ENCODE results near the gene PKP1.

PKP1 gene

GRCh38 chr1:201354901-201355295 lies 71.6 kb downstream of the PKP1 start:
- DNase-seq = no peak

- DNase-seq = no peak
These were observed 72.2 kb downstream of the PKP1 start for GRCh38 chr1:201355471-201355870.

GRCh38 chr1:201356236-201356635 lies 72.9 kb downstream of the PKP1 start:
- no peak for DNase-seq

- no peak for DNase-seq
These were observed 73.4 kb downstream of the PKP1 start for GRCh38 chr1:201356701-201357100.

- DNase-seq = no peak
These were observed 73.9 kb downstream of the PKP1 start for GRCh38 chr1:201357211-201357610.

- DNase-seq = no peak
These were observed 74.5 kb downstream of the PKP1 start for GRCh38 chr1:201357636-201358348.

GRCh38 chr1:201358596-201358995 lies 75.3 kb downstream of the PKP1 start:
- DNase-seq = no peak

- DNase-seq = no peak
These were observed 75.9 kb downstream of the PKP1 start for GRCh38 chr1:201359031-201359872.

GRCh38 chr1:201359873-201360210 lies 76.5 kb downstream of the PKP1 start:
- no peak for DNase-seq

GRCh38 chr1:201360486-201360885 lies 77.2 kb downstream of the PKP1 start:
- DNase-seq = no peak

GRCh38 chr1:201360901-201361651 lies 77.8 kb downstream of the PKP1 start:
- DNase-seq = no peak

GRCh38 chr1:201361652-201362504 lies 78.6 kb downstream of the PKP1 start:
- no peak for DNase-seq

- DNase-seq = no peak
These were observed 79.6 kb downstream of the PKP1 start for GRCh38 chr1:201362906-201363305.

- no peak for DNase-seq
These were observed 80.2 kb downstream of the PKP1 start for GRCh38 chr1:201363467-201363866.

- DNase-seq = no peak
These were observed 81.5 kb downstream of the PKP1 start for GRCh38 chr1:201364808-201365105.

GRCh38 chr1:201365251-201365650 lies 81.9 kb downstream of the PKP1 start:
- no peak for DNase-seq

GRCh38 chr1:201366696-201367095 lies 83.4 kb downstream of the PKP1 start:
- DNase-seq = no peak

GRCh38 chr1:201369209-201369608 lies 85.9 kb downstream of the PKP1 start:
- no peak for DNase-seq

GRCh38 chr1:201370500-201370899 lies 87.2 kb downstream of the PKP1 start:
- no peak for DNase-seq

GRCh38 chr1:201371276-201371675 lies 88.0 kb downstream of the PKP1 start:
- DNase-seq = no peak

- no peak for DNase-seq
These were observed 88.5 kb downstream of the PKP1 start for GRCh38 chr1:201371792-201372191.

- DNase-seq = no peak
These were observed 91.1 kb downstream of the PKP1 start for GRCh38 chr1:201374364-201374763.

- DNase-seq = no peak
These were observed 91.9 kb downstream of the PKP1 start for GRCh38 chr1:201375169-201375568.

All from NCI-H2081 treated with DMSO at 0.1 percent for 48 hours (cell line).